Measurements from ENCODE around the gene FYN. TPM values are rescaled to one million over a fixed set of nuclear protein-coding genes. Genes with fewer than 3 reads are reported as not detected.

FYN gene
- total and polyA plus RNA-seq, 2 of the 13 experiments (the other 11 are each of a cell fraction or from before 2014, with no cell fraction given), result 15.5 to 24.6 TPM

GRCh38 chr6:111835807-111836206 is 37.4 kb downstream of the FYN start:
- Histone ChIP-seq H3K9me3 (ENCODE audit: low read length) (no peaks in the 10 kb centered on the region), H3K9ac (ENCODE audit: insufficient read depth, low read depth, low read length) (no peak overlapping the region), H4K20me1 (ENCODE audit: insufficient read depth, low read length) (no peaks in the 10 kb centered on the region), H3K4me2 (ENCODE audit: low read depth, low read length) (no peak overlapping the region), H3K27me3 (ENCODE audit: control insufficient read depth in 1 of 2, insufficient read depth in 2 of 2, low read length in 2 of 2) (no peaks in the 10 kb centered on the region), H3K27ac (ENCODE audit: extremely low read length, insufficient read depth, low read length) (no peak overlapping the region), H2AFZ (ENCODE audit: low read length) (no peak overlapping the region), H3K36me3 (replicated peaks in 1 of 2; ENCODE audit: control insufficient read depth in 1 of 2, insufficient read depth in 2 of 2, low read length in 2 of 2) (no peaks in the 10 kb centered on the region), H3K4me1 (ENCODE audit: insufficient read depth, low read length) (peaks cover 10% of the 10 kb centered on the region), H3K4me3 (replicated peaks in 1 of 3; ENCODE audit: insufficient read depth in 1 of 3, low read depth in 2 of 3, low read length in 3 of 3) (no peak overlapping the region), H3K79me2 (ENCODE audit: insufficient read depth, low read length) (no peaks in the 10 kb centered on the region)
- ChIA-PET POLR2A (no interaction called here), CTCF (ENCODE audit: low intra/inter-chr PET ratio, low total read pairs) (no interaction called here)
- FAIRE-seq (no peak), DNase-seq (ENCODE audit: low spot score) (no peak), ATAC-seq (no peak)
- BruUV-seq (replicated peaks), result no TSS peak
- 52% methylated on average over 1 of the region's 1 CpG for WGBS (ENCODE audit: low lambda C conversion rate)
- in situ Hi-C loops (cut with HindIII; ENCODE audit: extremely low pct_ligation_motif_present, low pct_unique_long_range_greater_than_20kb), result no loop called here
- intact Hi-C loops (cut with micrococcal nuclease; ENCODE audit: unreplicated experiment), result no loop called here
- TF ChIP-seq HMG20A (CRISPR knock-in tag; IDR thresholded peaks at IDR 0.05; ENCODE audit: borderline replicate concordance) (no peak), DNMT1 (CRISPR knock-in tag; IDR thresholded peaks at IDR 0.05) (no peak), ZNF33A (CRISPR knock-in tag; IDR thresholded peaks at IDR 0.05; ENCODE audit: borderline replicate concordance) (no peak), PHF8 (CRISPR knock-in tag; IDR thresholded peaks at IDR 0.05) (no peak), ZNF660 (CRISPR knock-in tag; IDR thresholded peaks at IDR 0.05; ENCODE audit: borderline replicate concordance, low read depth) (no peak), YEATS2 (CRISPR knock-in tag; IDR thresholded peaks at IDR 0.05; ENCODE audit: borderline replicate concordance) (no peak), ZNF414 (CRISPR knock-in tag; IDR thresholded peaks at IDR 0.05) (no peak), FIP1L1 (IDR thresholded peaks at IDR 0.05; ENCODE audit: borderline replicate concordance, insufficient read depth, low read depth, low read length) (no peak), E2F2 (CRISPR knock-in tag; IDR thresholded peaks at IDR 0.05; ENCODE audit: borderline replicate concordance) (no peak), ADNP (CRISPR knock-in tag; IDR thresholded peaks at IDR 0.05) (no peak), ZNF704 (CRISPR knock-in tag; IDR thresholded peaks at IDR 0.05; ENCODE audit: borderline replicate concordance) (no peak), HMGXB3 (CRISPR knock-in tag; IDR thresholded peaks at IDR 0.05; ENCODE audit: borderline replicate concordance) (no peak), PLSCR1 (CRISPR knock-in tag; IDR thresholded peaks at IDR 0.05; ENCODE audit: borderline replicate concordance) (no peak), IKZF5 (CRISPR knock-in tag; IDR thresholded peaks at IDR 0.05) (no peak), ZNF263 (CRISPR knock-in tag; IDR thresholded peaks at IDR 0.05) (no peak), ZNF296 (CRISPR knock-in tag; conservative IDR thresholded peaks at IDR 0.05) (no peak)

Data from HepG2 (cell line).